Forelimb muscle (tissue), 1 donor: Measurements from ENCODE around the gene GSE1. TPM values are rescaled to one million over a fixed set of nuclear protein-coding genes. Genes with fewer than 3 reads are reported as not detected.

Experiments used
- DNase-seq: peaks from one replicate; pipeline ENCODE4 v3.0.0-alpha.2; 2013; ENCODE audit warnings: low read depth
- polyA plus RNA-seq: library from polyadenylated mRNA; unstranded; fragments of 120-200 nt; gene quantifications from one replicate; pipeline ENCODE4 v1.2.1, GENCODE V29; 2013; ENCODE audit not compliant: insufficient read length

Gene GSE1
- 52.6 TPM for polyA plus RNA-seq

DNA sequence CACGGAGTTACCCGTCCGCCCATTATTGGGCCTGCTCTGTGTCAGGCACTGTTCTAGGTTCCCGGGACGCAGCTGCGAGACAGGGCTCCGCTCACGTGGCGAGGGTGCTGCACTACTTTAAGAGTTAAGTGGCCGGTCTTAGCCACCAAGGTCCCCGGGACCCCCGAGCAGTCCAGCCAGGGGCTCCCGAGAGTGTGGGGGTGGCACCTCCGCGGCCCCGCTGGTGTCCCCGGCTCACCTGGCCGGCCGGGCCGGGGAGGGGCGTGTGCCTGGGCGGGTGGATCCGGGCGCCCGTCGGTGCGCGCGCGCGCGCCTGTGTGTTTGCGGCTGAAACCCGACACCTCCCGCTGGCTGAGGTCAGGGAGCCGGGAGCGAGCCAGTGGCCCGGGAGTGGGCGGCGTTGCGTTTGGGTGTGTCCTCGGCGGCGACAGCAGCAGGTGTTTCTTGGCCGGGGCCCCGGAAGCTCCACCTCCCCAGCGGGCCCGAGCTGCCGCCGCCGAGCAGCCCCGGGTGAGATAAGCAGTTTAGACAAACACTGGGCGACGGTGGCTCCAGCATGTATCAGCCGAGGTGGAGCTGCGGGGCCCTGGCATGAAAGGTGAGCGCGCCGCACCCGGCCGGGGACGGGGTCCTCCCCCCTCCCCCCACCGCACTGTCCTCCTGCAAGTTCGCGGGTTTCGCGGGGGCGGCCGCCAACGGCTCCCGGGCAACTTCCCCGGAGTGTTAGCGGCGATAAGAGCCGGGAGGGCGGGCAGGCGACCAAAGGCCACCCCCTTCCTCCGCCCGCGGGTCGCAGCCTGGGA is at the start of gene GSE1:
GSE1 (plus strand) TSS at position 522 of the 803 bp plus-strand sequence; CDS start at position 592, 70 bp downstream.
- no peak for DNase-seq

DNA sequence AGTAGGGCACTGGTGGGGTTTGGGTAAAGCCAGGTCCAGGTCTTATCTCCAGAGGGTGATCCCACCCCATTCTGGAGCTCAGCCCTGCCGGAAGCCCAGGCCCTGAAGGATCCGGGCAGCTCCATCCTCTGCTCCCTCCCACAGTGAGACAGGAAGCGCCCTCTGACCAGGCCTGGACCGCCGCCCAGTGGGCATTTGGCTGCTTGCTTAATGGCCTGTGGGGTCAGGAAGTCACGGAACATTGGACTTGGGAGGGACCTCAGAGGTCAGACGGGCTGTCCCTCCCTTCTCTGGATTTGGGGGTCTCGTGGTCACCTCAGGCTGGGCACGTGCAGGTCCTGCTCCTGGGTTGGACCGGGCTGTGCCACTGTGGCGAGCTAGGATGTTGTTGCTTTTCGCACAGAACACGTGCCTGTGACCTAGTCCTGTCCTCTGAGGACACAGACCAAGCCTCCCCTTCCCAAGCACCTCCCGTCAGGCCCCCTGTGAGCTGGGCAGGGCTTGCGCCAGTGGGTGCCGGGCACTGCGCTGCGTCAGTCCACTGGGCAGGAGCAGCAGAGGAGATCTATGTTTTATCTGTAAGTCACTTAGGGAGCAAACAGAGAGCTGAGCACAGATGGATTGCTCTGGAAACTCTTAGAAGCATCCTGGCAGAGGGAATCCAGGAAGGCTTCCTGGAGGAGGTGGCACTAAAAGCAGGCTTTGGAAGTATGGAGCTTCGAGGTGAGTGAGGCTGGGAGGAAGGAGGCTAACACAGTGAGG is 49.4 kb upstream of the GSE1 start:
- DNase-seq, result no peak

DNA sequence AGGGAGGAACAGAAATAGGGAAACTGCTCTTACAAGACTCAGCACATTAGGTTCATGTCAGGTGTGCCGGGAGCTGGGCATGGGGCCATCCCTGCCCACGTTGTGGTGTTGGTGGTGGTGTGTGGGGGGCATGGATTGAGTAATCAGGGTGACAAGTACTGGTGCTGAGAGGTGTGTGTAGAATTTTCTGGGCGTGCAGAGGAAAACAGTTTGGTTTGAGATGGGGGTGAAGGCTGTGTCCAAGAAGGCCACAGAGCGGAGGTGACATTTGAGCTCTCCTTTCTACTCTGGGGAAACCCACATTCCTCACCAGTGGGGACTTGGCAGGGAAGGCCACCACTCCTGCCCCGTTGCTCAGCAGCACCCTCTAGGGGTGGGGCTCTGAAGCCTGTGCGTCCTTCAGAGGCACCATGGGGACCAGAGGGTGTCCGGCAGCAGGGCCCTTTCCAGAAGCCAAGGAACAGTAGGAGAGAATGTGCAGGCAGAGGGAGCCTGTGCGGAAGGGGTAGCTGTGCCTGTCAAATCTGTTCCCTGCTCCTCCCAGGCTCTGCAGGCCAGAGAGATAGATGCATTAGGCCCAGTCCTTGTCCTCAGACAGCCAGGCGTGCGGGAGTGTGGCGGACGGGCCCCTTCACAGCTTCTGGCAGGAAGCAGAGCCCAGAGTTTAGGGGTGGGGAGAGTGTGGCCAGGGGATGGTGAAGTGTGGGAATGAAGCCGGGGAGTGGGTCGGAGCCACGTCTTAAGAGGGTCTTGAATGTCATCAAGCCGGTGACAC is 48.7 kb upstream of the GSE1 start:
- DNase-seq, result no peak

DNA sequence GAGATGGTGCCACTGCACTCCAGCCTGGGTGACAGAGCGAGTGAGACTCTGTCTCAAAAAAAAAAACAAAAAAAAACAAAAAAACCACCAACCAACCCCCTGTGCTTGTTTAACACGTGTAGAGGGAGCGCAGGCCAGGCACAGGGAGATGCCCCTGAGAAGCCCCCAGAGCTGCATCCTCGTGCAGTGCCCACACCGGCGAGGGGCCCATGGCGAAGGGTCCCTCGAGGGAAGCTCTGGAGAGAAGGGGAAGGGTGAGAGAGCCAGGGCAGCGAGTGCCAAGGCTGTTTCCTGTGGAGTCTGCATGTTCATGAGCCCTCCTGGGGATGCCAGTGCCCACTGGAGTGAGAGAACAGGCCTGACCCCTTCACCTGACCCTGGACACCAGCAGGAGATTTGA is 47.8 kb upstream of the GSE1 start:
- no peak for DNase-seq

DNA sequence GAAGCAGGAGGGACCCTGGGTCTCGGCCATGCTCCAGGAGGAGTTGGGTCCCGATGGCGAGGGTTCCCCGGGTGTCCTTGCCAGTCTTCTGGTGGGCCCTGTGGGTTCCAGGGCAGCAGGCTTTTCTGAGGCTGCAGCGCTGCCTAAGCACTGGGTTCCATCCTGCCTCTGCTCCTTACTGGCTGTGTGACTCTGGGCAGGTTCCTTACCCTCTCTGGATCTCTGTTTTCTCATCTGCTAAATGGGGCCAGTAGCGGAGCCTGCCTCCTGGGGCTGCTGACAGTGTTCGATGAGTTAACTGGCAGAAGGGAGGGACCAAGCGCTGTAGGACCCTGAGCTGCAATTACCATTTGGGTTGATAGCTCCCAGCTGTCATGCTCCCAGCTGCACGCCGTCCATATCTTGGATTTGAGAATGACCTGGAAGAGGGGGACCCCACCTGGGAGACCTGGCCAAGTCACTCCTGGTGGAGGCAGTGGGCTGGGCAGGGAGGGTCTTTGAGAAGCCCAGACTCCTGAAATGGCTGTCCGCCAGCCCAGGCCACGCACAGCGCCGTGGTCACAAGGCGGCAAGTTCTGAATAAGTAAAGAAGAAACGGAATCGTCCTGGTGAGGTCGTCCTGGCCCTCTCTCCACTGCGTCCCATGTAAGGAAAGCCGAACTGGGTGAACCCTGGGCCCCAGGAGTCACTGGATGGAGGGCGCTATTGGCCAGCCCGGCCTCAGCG is 47.2 kb upstream of the GSE1 start:
- no peak for DNase-seq

DNA sequence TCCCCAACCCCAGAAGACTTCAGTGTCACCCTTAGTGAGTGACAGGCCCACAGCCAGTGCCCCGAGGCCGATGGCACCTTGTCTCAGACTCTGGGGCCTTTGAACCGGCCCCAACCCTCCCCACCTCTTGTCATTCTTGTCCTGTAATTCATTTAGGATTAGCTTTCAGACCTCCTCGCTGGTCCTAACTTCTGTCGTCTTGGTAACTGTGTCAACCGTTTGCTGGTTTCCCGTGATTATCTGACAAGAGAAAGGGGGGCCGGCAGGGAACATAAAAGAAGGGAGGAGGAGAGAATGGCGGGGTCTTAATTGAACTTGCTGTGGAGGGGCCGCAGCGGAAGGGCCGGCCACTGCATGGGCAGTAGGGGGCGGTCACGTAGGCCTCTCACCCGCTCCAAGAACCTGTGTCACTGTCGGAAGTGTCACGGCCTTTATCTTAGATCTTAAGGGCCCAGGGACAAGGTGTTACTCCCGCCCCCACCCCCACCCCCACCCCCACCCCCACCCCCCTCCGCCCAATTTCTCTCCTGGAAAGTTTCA is 46.5 kb upstream of the GSE1 start:
- DNase-seq, result no peak

DNA sequence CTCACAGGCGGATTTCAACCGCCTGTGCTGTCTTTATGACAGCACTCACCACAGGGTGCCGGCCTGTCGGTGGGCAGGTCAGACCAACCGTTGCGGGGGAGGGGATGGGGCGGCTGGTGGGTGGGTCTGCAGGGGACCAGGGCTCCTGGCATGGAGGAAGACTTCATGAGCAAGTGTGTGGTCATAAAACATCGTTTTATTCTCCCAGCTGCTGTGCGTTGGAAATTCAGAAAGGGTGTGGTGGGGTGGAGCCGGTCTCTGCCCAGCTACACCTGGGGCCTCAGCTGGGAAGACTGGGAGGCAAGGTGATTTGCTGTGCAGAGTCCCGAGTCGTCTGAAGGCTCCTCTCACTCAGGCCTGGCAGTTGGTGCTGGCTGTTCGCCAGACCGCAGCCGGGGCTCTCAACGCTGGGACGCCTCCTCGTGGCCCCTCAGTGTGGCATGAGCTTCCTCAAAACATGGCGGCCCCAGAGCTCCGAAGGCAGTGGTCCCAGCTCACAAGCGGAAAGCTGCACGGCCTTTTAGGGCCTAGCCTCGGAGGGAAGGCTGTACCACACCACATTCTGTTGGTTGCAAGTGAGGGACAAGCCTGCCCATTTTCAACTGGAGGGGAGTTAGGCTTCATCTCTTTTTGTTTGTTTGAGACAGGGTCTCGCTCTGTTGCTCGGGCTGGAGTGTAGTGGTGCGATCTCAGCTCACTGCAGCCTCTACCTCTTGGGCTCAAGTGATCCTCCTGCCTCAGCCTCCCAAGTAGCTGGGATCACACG is 45.8 kb upstream of the GSE1 start:
- no peak for DNase-seq

DNA sequence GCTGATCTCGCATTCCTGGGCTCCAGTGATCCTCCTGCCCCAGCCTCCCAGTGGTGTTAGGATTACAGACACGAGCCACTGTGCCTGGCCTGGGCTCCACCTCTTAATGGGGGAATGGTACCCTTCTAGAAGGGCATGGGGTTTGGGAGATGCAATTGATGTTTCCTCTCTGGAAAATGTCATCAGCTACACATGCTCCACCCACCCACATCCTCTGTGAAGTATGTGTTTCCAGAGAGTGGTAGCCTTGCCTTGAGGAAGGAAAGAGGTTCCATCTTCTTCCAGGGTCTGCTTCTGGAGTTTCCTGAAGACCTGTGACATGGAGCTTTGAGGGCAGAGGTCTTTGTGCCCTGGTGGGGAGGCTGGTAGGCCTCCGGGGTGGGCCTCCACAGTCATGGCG is 45.2 kb upstream of the GSE1 start:
- DNase-seq, result no peak

DNA sequence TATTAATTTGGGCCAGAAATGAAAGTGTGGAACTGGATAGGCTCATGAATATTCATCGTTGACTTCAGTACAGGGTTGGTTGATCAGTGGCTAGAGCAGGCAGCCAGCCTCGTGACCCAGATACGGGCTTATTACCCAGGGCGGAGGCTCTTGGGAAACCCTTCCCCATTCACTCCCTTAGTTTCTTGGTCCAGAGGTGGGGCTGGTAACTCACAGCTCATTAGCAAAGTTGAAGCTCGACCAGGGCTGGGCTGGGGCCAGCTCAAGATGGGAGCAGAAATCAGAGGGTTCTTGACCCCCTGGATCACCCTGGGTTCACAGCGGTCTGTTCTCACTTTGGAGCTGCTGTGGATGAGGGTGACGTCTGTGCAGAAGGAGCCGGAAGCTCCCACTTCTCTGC is 44.6 kb upstream of the GSE1 start:
- DNase-seq, result no peak

DNA sequence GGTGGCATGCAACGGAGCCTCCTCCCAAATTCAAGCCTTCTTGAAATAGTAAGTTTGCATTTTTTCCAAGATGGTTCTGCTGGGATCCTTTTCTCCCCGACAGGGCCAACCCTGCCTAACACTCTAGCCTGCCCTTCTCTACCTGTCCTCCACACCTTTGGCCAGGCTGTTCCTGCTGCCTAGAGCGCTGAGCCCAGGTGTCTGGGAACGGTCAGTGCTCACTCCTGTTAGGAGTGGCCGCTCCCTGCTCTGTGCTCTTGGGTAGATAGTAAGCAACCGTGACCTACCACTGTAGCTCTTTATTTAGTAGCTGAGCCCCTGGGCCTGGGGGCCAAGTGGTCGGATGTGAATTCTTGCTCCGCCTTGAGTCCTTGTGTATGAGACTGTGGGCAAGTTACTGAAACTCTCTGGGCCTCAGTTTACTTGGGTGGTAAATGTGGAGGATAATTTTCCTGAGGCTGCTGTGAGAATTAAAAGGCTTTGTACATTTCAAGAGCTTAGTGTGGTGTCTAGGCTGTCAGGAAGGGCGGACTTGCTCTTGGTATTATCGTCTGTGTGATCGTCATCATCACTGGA is 44.0 kb upstream of the GSE1 start:
- no peak for DNase-seq

DNA sequence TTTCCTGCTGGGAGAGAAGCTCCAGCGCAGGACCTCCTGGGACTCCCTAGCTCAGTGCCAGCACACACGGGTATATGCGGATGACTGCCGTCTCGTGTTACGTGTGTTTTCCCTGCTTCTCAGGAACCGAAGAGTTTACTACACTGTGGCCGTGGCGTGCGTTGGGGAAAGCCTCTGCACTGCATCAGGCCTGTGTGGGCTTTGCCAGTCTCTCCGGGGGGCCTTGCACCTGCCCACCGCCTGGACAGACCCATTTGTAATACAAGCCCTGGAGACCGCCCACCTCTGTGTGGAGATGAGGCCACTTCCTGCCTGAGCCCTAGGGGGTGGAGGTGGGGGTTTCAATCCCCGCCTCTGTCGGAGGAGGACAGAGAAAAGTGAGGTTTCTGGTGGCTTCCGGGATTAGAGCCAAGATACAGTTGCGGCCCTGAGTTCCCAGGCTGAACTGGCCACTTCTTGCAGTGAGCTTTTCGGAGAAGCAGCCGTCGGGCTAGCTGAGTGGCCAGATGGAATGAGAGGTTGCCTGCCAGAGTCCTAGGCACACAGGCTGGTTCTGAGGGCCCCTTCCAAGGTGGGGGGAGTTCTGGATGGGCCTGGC is 43.4 kb upstream of the GSE1 start:
- DNase-seq, result no peak

DNA sequence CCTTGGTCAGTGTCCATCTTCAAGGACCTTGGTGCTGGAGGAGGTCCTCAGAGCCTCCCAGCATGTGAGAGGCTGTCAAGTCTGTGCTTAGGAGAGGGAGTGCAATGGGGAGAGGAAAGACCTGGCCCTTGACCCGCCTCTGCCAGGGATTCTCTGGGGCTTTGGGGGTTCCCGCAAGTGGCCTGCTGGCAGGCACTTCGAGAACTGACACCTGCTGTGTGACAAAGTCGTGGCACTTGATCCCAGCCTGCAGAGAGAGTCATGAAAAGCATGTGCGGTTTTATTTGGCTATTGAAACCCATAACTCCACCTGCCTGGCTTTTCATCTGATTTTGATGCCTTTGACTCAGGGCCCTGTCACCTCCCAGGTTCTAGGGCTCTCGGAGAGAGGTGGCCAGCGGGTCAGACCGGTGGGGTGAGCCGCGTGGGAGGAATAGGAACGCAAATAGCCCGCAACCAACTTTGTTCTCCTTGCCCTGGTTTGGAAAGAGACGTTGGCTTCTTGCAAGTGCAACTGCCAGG is 42.8 kb upstream of the GSE1 start:
- DNase-seq, result no peak

DNA sequence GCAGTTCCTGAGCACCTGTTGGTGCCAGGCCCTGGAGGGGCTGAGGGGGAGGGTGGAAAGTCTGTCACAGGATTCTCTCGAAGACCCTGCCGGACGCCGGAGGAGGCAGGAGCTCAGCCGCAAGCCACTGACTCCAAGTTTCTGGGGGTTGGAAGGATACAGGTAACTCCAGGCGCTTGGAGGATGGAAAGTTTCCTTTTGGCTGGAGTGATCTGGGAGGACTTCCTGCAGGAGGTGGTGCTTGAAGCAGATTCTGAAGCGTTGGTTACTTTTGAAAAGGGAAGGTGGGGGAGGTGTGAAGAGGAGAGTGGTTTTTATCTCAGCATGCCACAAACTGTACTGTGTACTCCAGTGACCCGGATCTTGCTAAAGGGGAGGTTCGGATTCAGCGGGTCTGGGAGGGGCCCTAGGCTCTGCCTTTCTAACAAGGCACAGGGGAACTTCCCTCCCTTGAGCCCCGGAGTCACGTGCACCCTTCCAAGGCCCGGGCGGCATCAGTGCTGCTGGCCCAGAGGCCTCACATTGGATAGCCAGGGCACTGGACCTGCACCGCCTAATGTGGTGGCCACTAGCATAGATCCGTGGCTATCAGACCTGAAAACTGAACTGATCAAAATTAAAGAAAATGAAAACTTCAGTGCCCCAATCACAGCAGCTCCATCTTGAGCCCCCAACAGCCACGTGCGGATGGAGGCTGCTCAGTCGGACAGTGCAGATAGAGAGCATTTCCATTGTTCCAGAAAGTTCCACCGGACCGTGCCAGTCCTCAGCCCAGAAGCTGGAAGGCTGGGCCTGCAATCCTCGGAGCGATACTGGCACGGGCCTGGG is 42.2 kb upstream of the GSE1 start:
- no peak for DNase-seq

DNA sequence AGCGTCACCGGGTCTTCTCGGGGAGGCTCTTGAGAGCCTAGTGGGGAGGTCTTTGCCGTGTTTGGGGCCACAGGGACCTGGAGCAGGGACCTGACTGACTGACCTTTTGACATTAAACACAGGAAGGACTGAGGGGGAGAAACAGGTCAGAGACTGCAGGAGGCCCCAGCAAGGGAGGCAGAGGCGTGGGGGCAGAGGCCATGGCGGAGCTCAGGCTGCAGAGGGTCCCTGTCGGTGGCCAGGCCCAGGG is 41.6 kb upstream of the GSE1 start:
- no peak for DNase-seq

DNA sequence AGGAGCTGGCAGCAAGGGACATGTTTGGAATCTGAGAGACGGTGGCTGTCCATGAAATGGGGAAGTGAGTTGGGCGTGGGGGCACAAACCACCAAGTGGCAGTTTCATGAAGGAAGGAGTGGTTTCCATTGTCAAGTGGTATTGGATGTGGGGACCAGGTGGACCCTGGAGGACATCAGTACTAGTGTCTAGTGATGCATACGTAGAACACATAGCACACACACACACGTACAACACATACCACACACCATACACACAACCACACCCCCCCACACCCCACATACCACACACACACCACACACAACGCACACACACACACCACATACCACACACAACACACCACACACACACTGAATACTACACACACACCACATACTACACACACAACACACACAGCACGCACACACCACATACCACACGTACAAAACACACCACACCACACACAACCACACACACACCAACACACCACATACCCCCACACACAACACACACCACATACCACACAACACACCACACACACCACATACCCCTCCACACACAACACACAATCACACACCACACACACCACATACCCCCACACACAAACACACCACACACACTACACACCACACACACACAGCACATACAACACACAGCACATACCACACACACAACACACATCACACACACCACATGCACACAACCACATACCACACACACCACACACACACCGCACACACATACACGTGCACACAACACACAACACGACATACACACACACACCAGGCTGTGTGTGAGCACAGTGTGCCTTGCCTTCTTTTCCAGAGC is 41.1 kb upstream of the GSE1 start:
- no peak for DNase-seq

DNA sequence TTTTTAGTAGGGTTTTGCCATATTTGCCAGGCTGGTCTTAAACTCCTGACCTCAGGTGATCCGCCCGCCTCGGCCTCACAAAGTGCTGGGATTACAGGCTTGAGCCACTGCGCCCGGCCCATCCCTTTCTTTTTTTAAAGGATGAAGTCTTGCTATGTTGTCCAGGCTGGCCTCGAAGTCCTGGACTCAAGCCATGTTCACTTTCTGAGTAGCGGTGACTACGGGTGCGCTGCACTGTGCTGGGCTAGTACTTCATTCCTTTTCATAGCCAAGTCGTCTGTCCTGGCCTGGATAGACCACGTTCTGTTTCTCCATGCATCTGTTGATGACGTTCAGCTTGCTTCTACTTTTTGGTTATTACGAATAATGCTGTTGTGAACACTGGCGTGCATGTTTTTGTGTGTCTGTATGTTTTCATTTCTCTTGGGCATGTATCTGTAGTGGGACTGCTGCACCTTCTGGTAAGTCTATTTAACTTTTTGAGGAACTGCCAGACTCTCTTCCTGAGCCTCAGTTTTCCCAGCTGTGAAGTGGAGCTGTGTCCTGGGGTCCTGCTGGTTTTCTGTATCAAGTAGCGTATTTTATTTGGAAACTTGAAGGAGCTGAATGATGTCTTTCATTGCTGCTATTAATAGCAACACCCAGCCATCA is 40.0 kb upstream of the GSE1 start:
- DNase-seq, result no peak
